GM12864 (cell line): ENCODE measurements around the gene TTLL13.
"Not testable (repeated sequence)": the region's sequence is repeated elsewhere in the genome, so short reads cannot be mapped to it uniquely, and the experiment has no call there.

Experiments used
- DNase-seq: peaks from one replicate; pipeline ENCODE4 v3.0.0-alpha.2; 2011; ENCODE audit warnings: low read depth
- H3K4me3 ChIP-seq: 2 replicates; pipeline ENCODE4 v1.5.1; 2011; ENCODE audit warnings: mild to moderate bottlenecking, low read depth, low read length, control low read depth
- TF ChIP-seq, protein P1 (sequence below): IDR thresholded peaks from 2 replicates; pipeline ENCODE4 v1.5.1; 2011; ENCODE audit warnings: low read depth, mild to moderate bottlenecking, moderate library complexity, low read length, control low read depth, inconsistent platforms; ENCODE audit errors: missing control alignments

Gene TTLL13

DNA sequence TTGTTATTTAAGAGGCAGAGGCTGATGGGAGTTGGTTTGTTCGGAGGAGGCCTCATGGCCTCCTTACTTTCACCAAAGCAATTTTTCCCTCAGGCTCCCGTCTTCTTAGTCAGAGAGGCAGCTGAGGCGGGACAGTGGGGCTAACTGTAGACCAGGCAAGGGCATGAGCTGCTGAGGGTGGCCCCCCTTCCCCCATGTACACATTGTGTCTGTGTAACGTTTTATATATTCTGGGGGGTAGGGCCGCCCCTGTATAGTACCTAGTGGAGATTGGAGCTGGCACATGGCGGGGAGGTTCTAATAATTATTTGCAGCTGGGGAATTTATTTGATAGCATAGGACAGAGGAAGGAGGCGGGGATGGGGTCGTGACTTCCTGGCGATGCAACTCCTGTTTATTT is 51.2 kb downstream of the TTLL13 start:
- H3K4me3 ChIP-seq: no peak overlapping the region
- TF ChIP-seq, protein P1, sequence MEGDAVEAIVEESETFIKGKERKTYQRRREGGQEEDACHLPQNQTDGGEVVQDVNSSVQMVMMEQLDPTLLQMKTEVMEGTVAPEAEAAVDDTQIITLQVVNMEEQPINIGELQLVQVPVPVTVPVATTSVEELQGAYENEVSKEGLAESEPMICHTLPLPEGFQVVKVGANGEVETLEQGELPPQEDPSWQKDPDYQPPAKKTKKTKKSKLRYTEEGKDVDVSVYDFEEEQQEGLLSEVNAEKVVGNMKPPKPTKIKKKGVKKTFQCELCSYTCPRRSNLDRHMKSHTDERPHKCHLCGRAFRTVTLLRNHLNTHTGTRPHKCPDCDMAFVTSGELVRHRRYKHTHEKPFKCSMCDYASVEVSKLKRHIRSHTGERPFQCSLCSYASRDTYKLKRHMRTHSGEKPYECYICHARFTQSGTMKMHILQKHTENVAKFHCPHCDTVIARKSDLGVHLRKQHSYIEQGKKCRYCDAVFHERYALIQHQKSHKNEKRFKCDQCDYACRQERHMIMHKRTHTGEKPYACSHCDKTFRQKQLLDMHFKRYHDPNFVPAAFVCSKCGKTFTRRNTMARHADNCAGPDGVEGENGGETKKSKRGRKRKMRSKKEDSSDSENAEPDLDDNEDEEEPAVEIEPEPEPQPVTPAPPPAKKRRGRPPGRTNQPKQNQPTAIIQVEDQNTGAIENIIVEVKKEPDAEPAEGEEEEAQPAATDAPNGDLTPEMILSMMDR: no peak

DNA sequence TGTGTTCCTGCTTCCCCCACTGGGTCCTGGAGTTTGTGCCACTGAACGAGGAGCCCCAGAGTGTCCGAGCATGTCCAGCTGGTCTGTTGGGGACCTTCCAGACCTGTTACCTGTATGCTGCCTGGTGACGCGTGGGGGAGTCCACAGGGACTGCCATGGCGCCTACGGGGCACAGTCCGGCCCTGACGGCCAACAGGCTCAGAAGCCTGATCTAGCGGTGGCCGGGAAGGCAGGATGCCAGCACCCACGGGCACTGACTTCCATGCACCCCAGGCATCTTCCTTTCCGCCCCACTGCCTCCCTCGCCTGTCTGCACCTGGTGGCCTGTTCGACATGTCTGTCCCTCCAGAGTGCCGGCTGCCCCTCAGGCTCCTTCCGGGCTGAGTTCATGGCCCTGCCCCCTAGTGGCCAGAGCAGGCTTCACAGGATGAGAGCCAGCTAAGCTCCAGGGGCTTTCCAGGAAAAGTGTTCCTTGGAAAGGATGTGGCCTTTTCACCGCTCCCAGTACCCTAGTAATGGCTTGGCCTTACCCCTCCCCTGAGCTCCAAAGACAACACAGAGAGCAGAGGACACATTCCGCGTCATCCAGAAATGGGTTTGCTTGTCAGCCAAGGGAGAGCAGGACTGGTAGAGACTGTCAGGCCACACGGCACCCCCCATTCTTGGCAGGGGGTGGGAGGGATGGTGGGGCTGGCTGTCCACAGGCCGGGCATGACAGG is 51.8 kb downstream of the TTLL13 start:
- H3K4me3 ChIP-seq: peak overlapping the region; percentile 27
- TF ChIP-seq, protein P1: peak; percentile 99
- DNase-seq: peak; percentile 26

More for the DNA sequence above, 51.2 kb downstream of the TTLL13 start:
- no peak for DNase-seq

DNA sequence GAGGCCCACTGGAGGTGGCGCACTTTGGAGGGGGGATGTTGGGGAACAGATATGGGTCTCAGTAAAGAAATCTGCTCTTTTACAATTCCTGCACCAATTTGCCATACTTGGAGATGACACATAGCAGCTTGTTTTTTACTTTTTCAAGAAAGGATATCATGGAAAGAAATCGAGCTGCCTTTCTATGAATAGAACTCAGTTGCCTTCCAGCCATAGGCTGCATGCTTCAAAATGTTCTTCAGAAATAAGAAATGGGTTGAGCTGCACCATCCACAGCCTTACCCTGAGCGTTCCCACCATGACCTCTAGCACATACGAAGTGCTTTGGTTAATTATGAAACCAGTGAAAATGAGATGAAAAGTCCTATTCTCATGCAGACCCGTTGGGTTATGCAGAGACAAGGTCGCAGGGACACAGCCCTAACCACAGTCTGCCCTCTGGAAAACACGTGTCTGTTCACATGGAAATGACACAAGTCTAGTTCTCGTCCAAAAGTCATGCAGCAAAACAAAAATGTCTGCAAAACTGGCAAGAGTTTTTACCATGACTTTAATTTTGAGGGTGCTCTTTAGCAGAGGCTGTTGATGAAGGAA is 52.4 kb downstream of the TTLL13 start:
- no peak for DNase-seq
- H3K4me3 ChIP-seq: no peak overlapping the region
- TF ChIP-seq, protein P1: no peak

DNA sequence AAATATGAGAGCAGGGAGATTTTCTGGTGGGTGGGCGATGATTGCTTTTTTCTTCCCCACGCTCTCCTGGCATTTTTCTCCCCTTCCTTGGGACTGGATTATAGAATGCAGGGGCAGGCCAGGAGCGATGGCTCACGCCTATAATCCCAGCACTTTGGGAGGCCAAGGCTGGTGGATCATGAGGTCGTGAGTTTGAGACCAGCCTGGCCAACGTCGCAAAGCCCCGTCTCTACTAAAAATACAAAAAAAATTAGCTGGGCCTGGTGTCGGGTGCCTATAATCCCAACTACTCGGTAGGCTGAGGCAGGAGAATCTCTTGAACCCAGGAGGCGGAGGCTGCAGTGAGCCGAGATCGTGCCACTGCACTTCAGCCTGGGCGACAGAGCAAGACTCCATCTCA is 56.0 kb downstream of the TTLL13 start:
- H3K4me3 ChIP-seq, DNase-seq: not testable (repeated sequence)

DNA sequence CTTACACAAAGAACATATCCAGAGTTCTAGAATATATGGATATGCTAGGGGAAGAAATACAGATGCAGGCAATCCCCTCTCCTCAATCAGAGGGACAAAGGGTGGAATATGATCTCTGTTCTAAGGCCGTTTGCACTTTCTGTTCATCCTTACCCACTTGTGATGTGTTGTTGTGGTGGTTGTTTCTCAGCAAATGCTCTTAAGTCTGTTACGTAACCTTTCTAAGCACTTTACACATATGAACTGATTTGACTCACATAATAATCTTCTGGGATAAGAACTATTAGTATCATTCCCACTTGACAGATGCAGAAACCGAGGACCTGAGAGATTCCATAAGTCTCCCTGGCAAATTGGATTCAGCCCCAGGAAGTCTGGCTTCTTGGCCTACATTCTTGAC is 56.6 kb downstream of the TTLL13 start:
- no peak overlapping the region for H3K4me3 ChIP-seq
- DNase-seq: no peak
- TF ChIP-seq, protein P1: no peak

DNA sequence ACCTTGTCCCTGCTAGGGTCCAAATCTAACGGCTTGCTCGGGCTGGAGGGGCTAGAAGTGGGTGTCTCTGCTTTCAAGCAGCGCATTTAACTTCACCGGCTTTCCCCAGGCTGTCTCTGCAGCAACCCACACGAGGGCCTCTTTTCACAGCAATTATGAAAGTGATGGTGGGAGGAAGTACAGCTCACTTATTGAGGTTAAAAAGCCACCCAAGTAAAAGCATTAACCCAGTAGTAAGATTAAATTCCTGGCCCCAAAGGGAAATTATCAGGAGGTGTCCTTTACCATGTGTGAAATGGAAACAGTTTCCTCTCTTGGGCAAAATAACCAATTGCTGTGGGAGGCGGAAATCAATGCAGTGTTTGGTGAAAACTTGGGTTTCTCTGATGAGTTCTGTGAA is 57.2 kb downstream of the TTLL13 start:
- TF ChIP-seq, protein P1: no peak
- peak; percentile 39 for DNase-seq
- no peak overlapping the region; the same call in 1 of the 2 replicates for H3K4me3 ChIP-seq

DNA sequence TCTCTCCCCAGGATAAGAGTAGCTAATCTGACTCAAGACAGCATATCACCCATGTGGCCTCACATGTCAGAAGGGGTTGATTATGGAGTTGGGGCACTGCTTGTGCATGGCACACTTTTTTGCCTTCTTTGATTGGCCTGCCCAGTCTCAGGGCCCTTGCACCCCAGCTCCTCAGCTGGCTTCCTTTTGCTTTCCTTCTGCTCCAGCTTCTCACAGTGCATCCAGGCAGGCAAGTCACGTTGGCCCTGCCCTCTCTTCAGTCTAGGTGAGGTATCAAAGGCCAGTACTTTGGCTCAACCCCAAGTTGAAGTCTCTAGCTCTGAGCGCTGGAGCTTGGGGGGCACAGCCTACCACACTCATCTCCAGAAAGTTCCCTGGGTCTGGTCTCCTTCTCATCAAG is 58.3 kb downstream of the TTLL13 start:
- DNase-seq: no peak
- TF ChIP-seq, protein P1: no peak
- no peak overlapping the region for H3K4me3 ChIP-seq
